Pancreas (tissue), 10 donors: ENCODE results near the gene PRF1. TPM values are rescaled to one million over a fixed set of nuclear protein-coding genes. Genes with fewer than 3 reads are reported as not detected.

Experiments used
- ATAC-seq, 4 donors: fragments of 200-7000 bp; cut with Tn5 transposase; one replicate each; pipeline versions ENCODE4 v1.8.0 to v1.9.1; 2020; ENCODE audit warnings: mild to moderate bottlenecking in 4 of 4, moderate library complexity in 4 of 4
- DNase-seq, 6 donors: peaks; one replicate each; pipeline ENCODE4 v3.0.0-alpha.2; 2020
- FAIRE-seq: peaks from 2 replicates; lab custom pipeline; 2012; peaks lifted over from hg19 to GRCh38; lab: Jason Lieb, UNC
- H3K27ac ChIP-seq, 4 donors: fragments of 200-600 bp; sonication (generic); 1 replicate in 3 of 4; 2 replicates in 1 of 4; pipeline versions ENCODE4 v1.5.0 to v1.8.0; 2020
- H3K27me3 ChIP-seq, 4 donors: fragments of 200-600 bp; one replicate each; pipeline ENCODE4 v1.8.0; 2021
- H3K36me3 ChIP-seq, 3 donors: fragments of 200-600 bp; sonication (generic) in 1 of 3; one replicate each; pipeline versions ENCODE4 v1.5.0 to v1.8.0; 2020 to 2021
- H3K4me1 ChIP-seq, 3 donors: fragments of 200-600 bp; one replicate each; pipeline ENCODE4 v1.8.0; 2021
- H3K4me3 ChIP-seq, 4 donors: fragments of 200-600 bp; sonication (generic) in 2 of 4; one replicate each; pipeline versions ENCODE4 v1.5.0 to v1.8.0; 2020 to 2021
- H3K9me3 ChIP-seq, 4 donors: fragments of 200-600 bp; one replicate each; pipeline ENCODE4 v1.8.0; 2021
- CTCF ChIP-seq, 4 donors: fragments of 200-600 bp; sonication (generic) in 3 of 4; IDR thresholded peaks; one replicate each; pipeline versions ENCODE4 v1.5.0 to v1.8.0; 2021; ENCODE audit warnings: antibody characterized with exemption in 4 of 4
- WGBS, 2 donors: extraction: QIAGEN DNeasy Blood & Tissue Kit; methylation state at CpG; one replicate each; pipeline ENCODE4 v1.1.7; 2013; 5-methylcytosine and 5-hydroxymethylcytosine counted together
- intact Hi-C, 3 donors: fragments of 100-400 bp; cut with DNase I; formaldehyde crosslinking; loops; one replicate each; pipeline versions ENCODE4 v1.11.1 to v1.14.2; 2022
- polyA plus RNA-seq, 2 donors: library from polyadenylated mRNA; stranded (reverse); fragments of 200-250 nt; gene quantifications; one replicate each; pipeline ENCODE4 v1.2.3, GENCODE V29; 2013
- total RNA-seq, 6 donors: library from RNA; stranded (reverse); fragmentation: NEBNext Ultra II Directional in 4 of 6; extraction: Animal tissue kit (Norgen Biotek cat#: 25700) in 4 of 6; gene quantifications; one replicate each; pipeline versions ENCODE4 v1.2.1 to v1.2.4, GENCODE V29; 2021 to 2023
- donor health status: healthy with polysubstance abuse.
- donor health status: DM: no; HTN: no; CAD: no; lungs with moderate emphysema.
- donor health status: DM: no; HTN: no; CAD: no.
- donor health status: control.
- donor health status: control.
- donor health status: Bipolar disorder and iron deficiency.
- donor health status: DM: yes; HTN: yes; CAD: no.
- donor health status: DM: no; HTN: no; CAD: no.
- donor health status: DM: no; HTN: no; CAD: no.
- donor health status: DM: yes; HTN: yes; CAD: no.

PRF1 gene
- total and polyA plus RNA-seq, 8 donors: 0.16 to 1.8 (median 0.52) TPM

- WGBS, 2 donors: 56 to 79% methylated on average over 2 of the region's 2 CpGs
- no peak for FAIRE-seq
- Histone ChIP-seq H3K9me3 (no peaks in the 10 kb centered on the region), H3K4me1 (no peaks in the 10 kb centered on the region), H3K27ac (no peak overlapping the region), H3K36me3 (no peaks in the 10 kb centered on the region), H3K4me3 (no peak overlapping the region), H3K27me3 (no peaks in the 10 kb centered on the region)
- no peak for DNase-seq
- intact Hi-C loops: no loop called here
- ATAC-seq: no peak
- no peak for TF ChIP-seq CTCF (IDR thresholded peaks at IDR 0.05)
Observed at GRCh38 chr10:70605161-70605560, 2.6 kb upstream of the PRF1 start.

GRCh38 chr10:70604106-70604505, 1.6 kb upstream of the PRF1 start:
- FAIRE-seq (no peak), DNase-seq (no peak), ATAC-seq (no peak)
- 72 to 78% methylated on average over 4 of the region's 4 CpGs for WGBS, 2 donors
- Histone ChIP-seq H3K27ac (no peak overlapping the region), H3K27me3 (no peaks in the 10 kb centered on the region), H3K4me3 (no peak overlapping the region), H3K36me3 (no peaks in the 10 kb centered on the region), H3K9me3 (no peaks in the 10 kb centered on the region), H3K4me1 (no peaks in the 10 kb centered on the region)
- TF ChIP-seq CTCF (IDR thresholded peaks at IDR 0.05): no peak
- intact Hi-C loops: no loop called here

- no peaks in the 10 kb centered on the region for H3K9me3 ChIP-seq
- no peak overlapping the region for H3K4me3 ChIP-seq
- no peaks in the 10 kb centered on the region for H3K36me3 ChIP-seq
- TF ChIP-seq CTCF (IDR thresholded peaks at IDR 0.05): no peak
- no peak overlapping the region for H3K27ac ChIP-seq
- H3K4me1 ChIP-seq: no peaks in the 10 kb centered on the region
- intact Hi-C loops: no loop called here
- no peak for DNase-seq
- ATAC-seq: no peak
- WGBS, 2 donors: 66 to 69% methylated on average over 6 to 7 of the region's 7 CpGs
- FAIRE-seq: no peak
- H3K27me3 ChIP-seq: no peaks in the 10 kb centered on the region
Observed at GRCh38 chr10:70603449-70603801, 884 bp upstream of the PRF1 start.

- no peak for ATAC-seq
- Histone ChIP-seq H3K36me3 (no peaks in the 10 kb centered on the region), H3K27ac (no peak overlapping the region), H3K4me1 (no peaks in the 10 kb centered on the region), H3K27me3 (no peaks in the 10 kb centered on the region), H3K9me3 (no peaks in the 10 kb centered on the region), H3K4me3 (no peak overlapping the region)
- no peak for DNase-seq
- intact Hi-C loops: no loop called here
- WGBS, 2 donors: 89 to 93% methylated on average over 5 of the region's 5 CpGs
- FAIRE-seq: no peak
- TF ChIP-seq CTCF (IDR thresholded peaks at IDR 0.05): no peak
Observed at GRCh38 chr10:70601746-70602145, 795 bp downstream of the PRF1 start.

- ATAC-seq (no peak), DNase-seq (no peak), FAIRE-seq (no peak)
- Histone ChIP-seq H3K4me1 (no peaks in the 10 kb centered on the region), H3K36me3 (no peaks in the 10 kb centered on the region), H3K4me3 (no peak overlapping the region), H3K27ac (no peak overlapping the region), H3K9me3 (no peaks in the 10 kb centered on the region), H3K27me3 (no peaks in the 10 kb centered on the region)
- 86 to 90% methylated on average over 24 of the region's 24 CpGs for WGBS, 2 donors
- intact Hi-C loops: no loop called here
- no peak for TF ChIP-seq CTCF (IDR thresholded peaks at IDR 0.05)
Observed at GRCh38 chr10:70600512-70601395, 1.8 kb downstream of the PRF1 start.
